Progenitor cell of endocrine pancreas (in vitro differentiated cells): ENCODE results near the gene NEMP1. TPM values are rescaled to one million over a fixed set of nuclear protein-coding genes. Genes with fewer than 3 reads are reported as not detected.

Source experiments
- DNase-seq: peaks from one replicate; pipeline ENCODE4 v3.0.0; 2021; ENCODE audit warnings: low spot score; ENCODE audit not compliant: unreplicated experiment
- H3K27ac Mint-ChIP-seq: 2 replicates; pipeline ENCODE4 v1.8.0; 2021; ENCODE audit warnings: mild to moderate bottlenecking, moderate library complexity, mixed read lengths
- H3K27me3 Mint-ChIP-seq: 2 replicates; pipeline ENCODE4 v1.8.0; 2021; ENCODE audit warnings: mixed read lengths
- H3K36me3 Mint-ChIP-seq: 2 replicates; pipeline ENCODE4 v1.8.0; 2022; ENCODE audit warnings: mixed read lengths; ENCODE audit not compliant: insufficient read depth
- H3K4me1 Mint-ChIP-seq: 2 replicates; pipeline ENCODE4 v1.8.0; 2021; ENCODE audit warnings: low read depth, mixed read lengths
- H3K4me3 Mint-ChIP-seq: 2 replicates; pipeline ENCODE4 v1.8.0; 2021; ENCODE audit warnings: low read depth, mild to moderate bottlenecking, moderate library complexity, mixed read lengths
- H3K9me3 Mint-ChIP-seq: 2 replicates; pipeline ENCODE4 v1.8.0; 2021; ENCODE audit warnings: low read depth, mixed read lengths
- total RNA-seq: library from RNA; stranded (reverse); gene quantifications from 2 replicates; pipeline ENCODE4 v1.2.1, GENCODE V29; 2021
- TF ChIP-seq, protein P1 (sequence below): fragments of 200-600 bp; sonication (generic); IDR thresholded peaks from one replicate; pipeline ENCODE4 v1.5.0; 2021; ENCODE audit warnings: antibody characterized with exemption, mild to moderate bottlenecking; ENCODE audit not compliant: unreplicated experiment

The NEMP1 gene
- total RNA-seq, 1 donor from 2014 or later: 24.2 TPM

DNA sequence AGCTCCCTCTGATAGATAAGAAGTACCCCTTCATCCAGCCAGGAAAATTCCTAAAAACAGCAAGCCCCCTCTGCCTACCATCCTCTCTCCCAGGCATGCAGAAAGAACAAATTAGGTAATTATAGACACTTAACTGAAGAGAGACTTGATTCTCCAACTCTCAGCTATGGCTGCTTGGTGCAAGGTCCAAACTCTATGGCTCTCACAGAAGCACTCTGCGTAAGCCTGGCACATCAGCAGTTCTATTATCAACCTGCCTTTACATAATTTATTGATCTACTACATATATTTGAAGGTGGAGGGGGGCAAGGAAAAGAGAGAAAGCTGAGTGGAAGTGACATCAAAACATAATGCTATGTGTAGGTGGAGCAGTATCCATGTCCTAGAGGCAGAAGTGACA, 27.6 kb downstream of the NEMP1 start:
- TF ChIP-seq, protein P1, sequence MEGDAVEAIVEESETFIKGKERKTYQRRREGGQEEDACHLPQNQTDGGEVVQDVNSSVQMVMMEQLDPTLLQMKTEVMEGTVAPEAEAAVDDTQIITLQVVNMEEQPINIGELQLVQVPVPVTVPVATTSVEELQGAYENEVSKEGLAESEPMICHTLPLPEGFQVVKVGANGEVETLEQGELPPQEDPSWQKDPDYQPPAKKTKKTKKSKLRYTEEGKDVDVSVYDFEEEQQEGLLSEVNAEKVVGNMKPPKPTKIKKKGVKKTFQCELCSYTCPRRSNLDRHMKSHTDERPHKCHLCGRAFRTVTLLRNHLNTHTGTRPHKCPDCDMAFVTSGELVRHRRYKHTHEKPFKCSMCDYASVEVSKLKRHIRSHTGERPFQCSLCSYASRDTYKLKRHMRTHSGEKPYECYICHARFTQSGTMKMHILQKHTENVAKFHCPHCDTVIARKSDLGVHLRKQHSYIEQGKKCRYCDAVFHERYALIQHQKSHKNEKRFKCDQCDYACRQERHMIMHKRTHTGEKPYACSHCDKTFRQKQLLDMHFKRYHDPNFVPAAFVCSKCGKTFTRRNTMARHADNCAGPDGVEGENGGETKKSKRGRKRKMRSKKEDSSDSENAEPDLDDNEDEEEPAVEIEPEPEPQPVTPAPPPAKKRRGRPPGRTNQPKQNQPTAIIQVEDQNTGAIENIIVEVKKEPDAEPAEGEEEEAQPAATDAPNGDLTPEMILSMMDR: no peak
- H3K36me3 Mint-ChIP-seq: peaks cover 5% of the 10 kb centered on the region
- peaks cover 5% of the 10 kb centered on the region for H3K4me1 Mint-ChIP-seq
- no peaks in the 10 kb centered on the region for H3K9me3 Mint-ChIP-seq
- peaks cover 28% of the 10 kb centered on the region for H3K27me3 Mint-ChIP-seq
- H3K4me3 Mint-ChIP-seq: no peak overlapping the region
- H3K27ac Mint-ChIP-seq: no peak overlapping the region
- DNase-seq: no peak

DNA sequence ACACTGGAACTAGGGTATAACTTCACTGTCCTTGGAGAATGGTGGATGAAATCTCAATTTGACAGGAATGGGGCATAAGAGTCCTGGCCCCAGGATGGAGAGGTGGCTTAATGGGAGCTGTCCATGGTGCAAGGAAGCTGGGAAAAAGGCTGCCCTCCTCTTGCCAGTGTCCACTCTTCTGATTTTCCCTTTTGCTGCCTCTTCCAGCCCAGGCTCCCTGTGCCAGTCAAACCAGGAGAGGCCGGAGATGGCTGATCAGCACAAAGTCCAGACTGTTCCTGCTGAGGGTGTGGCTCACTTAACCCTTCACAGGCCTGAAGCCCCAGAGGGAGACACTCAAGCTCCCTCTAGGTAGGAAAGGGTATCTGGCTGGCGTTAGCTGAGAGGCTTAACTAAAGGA, 28.7 kb downstream of the NEMP1 start, which contains the start of gene MYO1A:
Gene MYO1A, minus strand, starts transcription at position 240 of the 400 bp plus-strand sequence. CDS start 1,806 bp downstream, outside the sequence.
- H3K27me3 Mint-ChIP-seq: peaks cover 37% of the 10 kb centered on the region
- H3K4me1 Mint-ChIP-seq: peaks cover 5% of the 10 kb centered on the region
- no peaks in the 10 kb centered on the region for H3K9me3 Mint-ChIP-seq
- TF ChIP-seq, protein P1: no peak
- peaks cover 1% of the 10 kb centered on the region for H3K36me3 Mint-ChIP-seq
- no peak for DNase-seq
- H3K4me3 Mint-ChIP-seq: no peak within 1 kb of the TSS
- H3K27ac Mint-ChIP-seq: no peak within 1 kb of the TSS

DNA sequence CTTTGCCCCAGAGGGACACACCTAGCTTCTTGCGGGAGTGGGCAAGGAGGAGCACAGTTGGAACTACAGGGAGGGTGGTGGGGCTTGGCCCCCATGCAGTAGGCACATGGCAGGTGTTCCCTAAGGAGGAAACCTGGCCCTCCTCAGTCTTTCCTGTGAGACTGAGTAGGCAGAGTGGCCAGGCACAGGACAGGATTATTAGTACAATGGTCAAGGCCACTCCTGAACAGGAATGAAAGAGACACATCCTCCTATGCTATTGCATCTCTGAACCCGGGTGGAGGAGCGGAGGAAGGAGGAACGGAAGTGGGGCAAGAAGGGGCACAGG, 29.5 kb downstream of the NEMP1 start:
- DNase-seq: no peak
- TF ChIP-seq, protein P1: no peak
- Mint-ChIP-seq H3K27me3 (peaks cover 39% of the 10 kb centered on the region), H3K9me3 (no peaks in the 10 kb centered on the region), H3K4me3 (no peak overlapping the region), H3K36me3 (peaks cover 1% of the 10 kb centered on the region), H3K27ac (no peak overlapping the region), H3K4me1 (peaks cover 5% of the 10 kb centered on the region)

DNA sequence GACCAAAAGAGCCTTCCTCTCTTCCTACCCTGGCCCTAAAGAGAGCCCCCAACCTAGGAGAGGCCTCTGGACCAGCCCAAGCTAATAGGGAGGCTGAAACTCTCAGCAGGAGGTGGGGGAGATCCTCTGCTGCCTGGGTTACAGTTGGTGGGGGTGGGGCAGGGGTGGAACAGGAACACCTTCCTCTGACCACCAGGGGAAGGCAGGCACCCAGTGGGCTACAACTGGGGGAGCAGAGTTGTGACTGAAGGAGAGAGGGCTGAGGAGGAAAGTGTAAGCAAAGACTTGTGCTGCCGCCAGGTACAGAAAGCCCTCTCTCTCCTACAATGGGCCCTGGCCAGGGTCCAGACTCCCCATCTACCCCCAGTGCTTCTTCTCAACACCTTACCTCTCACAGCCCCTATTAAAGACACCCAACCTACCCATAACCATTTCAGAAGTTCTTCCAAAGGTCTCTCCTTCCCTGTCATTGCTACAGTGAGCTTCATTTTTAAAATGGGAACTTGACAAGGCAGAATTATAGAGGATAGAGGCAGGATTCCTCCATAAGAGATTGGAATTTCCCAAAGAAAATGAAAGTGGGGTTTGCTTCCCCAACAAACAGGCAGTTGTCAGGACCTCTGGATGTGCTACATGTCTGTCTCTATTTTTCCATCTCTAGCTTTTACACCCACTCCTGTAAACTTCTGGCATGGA, 30.0 kb downstream of the NEMP1 start:
- Mint-ChIP-seq H3K36me3 (no peaks in the 10 kb centered on the region), H3K4me3 (no peak overlapping the region), H3K27ac (no peak overlapping the region), H3K4me1 (peaks cover 5% of the 10 kb centered on the region), H3K9me3 (no peaks in the 10 kb centered on the region), H3K27me3 (peaks cover 39% of the 10 kb centered on the region)
- no peak for DNase-seq
- TF ChIP-seq, protein P1: no peak

DNA sequence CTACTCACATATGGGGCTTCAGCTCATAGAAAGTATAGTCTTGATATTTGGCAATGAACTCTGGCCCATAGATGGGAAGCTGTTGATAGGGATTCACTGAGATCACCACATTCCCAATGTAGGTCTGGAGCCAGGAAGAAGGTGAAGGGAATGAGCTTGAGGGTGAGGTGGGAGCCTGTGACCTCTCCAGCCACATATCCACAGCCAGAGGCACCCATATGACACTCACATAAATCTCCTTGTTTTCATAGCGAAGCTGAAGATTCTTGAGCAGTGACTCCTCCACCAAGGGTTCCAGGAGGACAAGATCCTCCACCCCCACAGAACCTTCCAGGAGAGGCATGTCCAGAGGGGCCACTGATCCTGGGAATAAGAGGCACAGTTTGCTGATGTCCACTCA, 30.6 kb downstream of the NEMP1 start:
- Mint-ChIP-seq H3K9me3 (no peaks in the 10 kb centered on the region), H3K4me1 (peaks cover 5% of the 10 kb centered on the region), H3K4me3 (no peak overlapping the region), H3K27me3 (peaks cover 39% of the 10 kb centered on the region), H3K27ac (no peak overlapping the region), H3K36me3 (no peaks in the 10 kb centered on the region)
- TF ChIP-seq, protein P1: no peak
- no peak for DNase-seq
